Hepatocyte (in vitro differentiated cells): ENCODE data around the gene GRIA1. TPM values are rescaled to one million over a fixed set of nuclear protein-coding genes. Genes with fewer than 3 reads are reported as not detected.

ENCODE experiments used
- DNase-seq: peaks from one replicate; pipeline ENCODE4 v3.0.0-alpha.2; 2016; ENCODE audit warnings: low spot score
- H2AFZ ChIP-seq: fragments of 200-600 bp; sonication (generic); 2 replicates; pipeline ENCODE4 v1.6.0; 2016; ENCODE audit warnings: antibody characterized with exemption, mild to moderate bottlenecking
- H3K27ac ChIP-seq: fragments of 200-600 bp; sonication (generic); 2 replicates; pipeline ENCODE4 v1.5.1; 2016; ENCODE audit warnings: mild to moderate bottlenecking
- H3K27me3 ChIP-seq: fragments of 200-600 bp; sonication (generic); 2 replicates; pipeline ENCODE4 v1.6.1; 2016
- H3K36me3 ChIP-seq: fragments of 200-600 bp; sonication (generic); replicated peaks from 2 replicates; pipeline ENCODE4 v1.5.1; 2016; ENCODE audit warnings: low read depth; ENCODE audit not compliant: insufficient read depth
- H3K4me1 ChIP-seq: fragments of 200-600 bp; sonication (generic); 2 replicates; pipeline ENCODE4 v1.5.1; 2016; ENCODE audit warnings: mild to moderate bottlenecking, moderate library complexity; ENCODE audit not compliant: insufficient read depth
- H3K4me2 ChIP-seq: fragments of 200-600 bp; sonication (generic); 2 replicates; pipeline ENCODE4 v1.6.0; 2016
- H3K4me3 ChIP-seq: fragments of 200-600 bp; sonication (generic); 2 replicates; pipeline ENCODE4 v1.5.1; 2016; ENCODE audit warnings: mild to moderate bottlenecking
- H3K79me2 ChIP-seq: fragments of 200-600 bp; sonication (generic); 2 replicates; pipeline ENCODE4 v1.6.0; 2017; ENCODE audit warnings: mild to moderate bottlenecking
- H3K9me2 ChIP-seq: fragments of 200-600 bp; sonication (generic); replicated peaks from 2 replicates; pipeline ENCODE4 v1.6.0; 2017; ENCODE audit warnings: mild to moderate bottlenecking; ENCODE audit not compliant: insufficient read depth
- H3K9me3 ChIP-seq: fragments of 200-600 bp; sonication (generic); 2 replicates; pipeline ENCODE4 v1.5.1; 2016; ENCODE audit warnings: low read depth, mild to moderate bottlenecking
- H4K20me1 ChIP-seq: fragments of 200-600 bp; sonication (generic); 2 replicates; pipeline ENCODE4 v1.6.0; 2016; ENCODE audit warnings: mild to moderate bottlenecking; ENCODE audit not compliant: insufficient read depth, poor library complexity, severe bottlenecking
- CTCF ChIP-seq: fragments of 200-600 bp; sonication (generic); IDR thresholded peaks from 2 replicates; pipeline ENCODE4 v1.5.1; 2016; ENCODE audit warnings: antibody characterized with exemption, mild to moderate bottlenecking; ENCODE audit not compliant: poor library complexity
- EZH2 ChIP-seq: fragments of 200-600 bp; sonication (generic); IDR thresholded peaks from 2 replicates; pipeline ENCODE4 v1.6.1; 2016; ENCODE audit warnings: antibody characterized with exemption, mild to moderate bottlenecking, borderline replicate concordance
- EZH2phosphoT487 ChIP-seq: fragments of 200-600 bp; sonication (generic); IDR thresholded peaks from one replicate; pipeline ENCODE4 v1.6.1; 2018; ENCODE audit warnings: antibody characterized with exemption, mild to moderate bottlenecking, low read depth, moderate library complexity; ENCODE audit not compliant: unreplicated experiment, severe bottlenecking
- WGBS: methylation state at CpG from one replicate; pipeline ENCODE4 v1.1.6; 2016; ENCODE audit warnings: low lambda C conversion rate; ENCODE audit errors: missing lambda C conversion rate; 5-methylcytosine and 5-hydroxymethylcytosine counted together
- polyA plus RNA-seq: library from polyadenylated mRNA; unstranded; fragments of >200 nt; fragmentation: Nextera tagmentation; extraction: Ambion mirVana; gene quantifications from 2 replicates; pipeline ENCODE4 v1.2.1, GENCODE V29; 2016
- total RNA-seq: library from RNA; depleted of rRNA; stranded (reverse); fragments of >200 nt; gene quantifications from 2 replicates; pipeline ENCODE4 v1.2.3, GENCODE V29; 2014

Gene GRIA1
- total and polyA plus RNA-seq, 2 experiments from 2014 or later, result 0.29 to 0.50 TPM

GRCh38 chr5:153798830-153799229, 308.4 kb downstream of the GRIA1 start:
- DNase-seq, result no peak
- no peak overlapping the region for H3K4me3 ChIP-seq
- no peaks in the 10 kb centered on the region for H3K4me1 ChIP-seq
- H3K79me2 ChIP-seq, result no peaks in the 10 kb centered on the region
- no peak overlapping the region for H3K4me2 ChIP-seq
- H3K9me2 ChIP-seq, result no peaks in the 10 kb centered on the region
- H3K27me3 ChIP-seq, result no peaks in the 10 kb centered on the region
- H2AFZ ChIP-seq, result no peak overlapping the region
- no peak for TF ChIP-seq CTCF
- no peak for TF ChIP-seq EZH2phosphoT487
- no peak for TF ChIP-seq EZH2
- H3K36me3 ChIP-seq, result no peaks in the 10 kb centered on the region
- 80% methylated on average over 5 of the region's 5 CpGs for WGBS
- no peaks in the 10 kb centered on the region for H3K9me3 ChIP-seq
- H4K20me1 ChIP-seq, result no peaks in the 10 kb centered on the region
- no peak overlapping the region for H3K27ac ChIP-seq

GRCh38 chr5:153799466-153799865, 309.0 kb downstream of the GRIA1 start:
- 85% methylated on average over 2 of the region's 2 CpGs for WGBS
- Histone ChIP-seq H3K4me3 (no peak overlapping the region), H3K27ac (no peak overlapping the region), H4K20me1 (no peaks in the 10 kb centered on the region), H3K9me2 (no peaks in the 10 kb centered on the region), H3K9me3 (no peaks in the 10 kb centered on the region), H3K36me3 (no peaks in the 10 kb centered on the region), H3K79me2 (no peaks in the 10 kb centered on the region), H3K4me2 (no peak overlapping the region), H3K27me3 (no peaks in the 10 kb centered on the region), H3K4me1 (no peaks in the 10 kb centered on the region), H2AFZ (no peak overlapping the region)
- no peak for DNase-seq
- no peak for TF ChIP-seq EZH2phosphoT487

- Histone ChIP-seq H3K27ac (no peak overlapping the region), H3K9me3 (no peaks in the 10 kb centered on the region), H3K27me3 (no peaks in the 10 kb centered on the region), H3K4me2 (no peak overlapping the region), H2AFZ (no peak overlapping the region), H3K36me3 (no peaks in the 10 kb centered on the region), H4K20me1 (no peaks in the 10 kb centered on the region), H3K4me3 (no peak overlapping the region), H3K79me2 (no peaks in the 10 kb centered on the region), H3K9me2 (no peaks in the 10 kb centered on the region), H3K4me1 (no peaks in the 10 kb centered on the region)
- TF ChIP-seq CTCF, result no peak
- TF ChIP-seq EZH2, result no peak
- no peak for TF ChIP-seq EZH2phosphoT487
- 93% methylated on average over 12 of the region's 12 CpGs for WGBS
- no peak for DNase-seq
Observed at GRCh38 chr5:153802050-153802821, 311.8 kb downstream of the GRIA1 start.

- Histone ChIP-seq H3K36me3 (no peaks in the 10 kb centered on the region), H3K27ac (no peak overlapping the region), H3K27me3 (no peaks in the 10 kb centered on the region), H3K4me1 (no peaks in the 10 kb centered on the region), H3K9me2 (no peaks in the 10 kb centered on the region), H3K4me2 (no peak overlapping the region), H2AFZ (no peak overlapping the region), H3K79me2 (no peaks in the 10 kb centered on the region), H3K4me3 (no peak overlapping the region), H3K9me3 (no peaks in the 10 kb centered on the region), H4K20me1 (no peaks in the 10 kb centered on the region)
- DNase-seq, result no peak
- WGBS, result 66% methylated on average over 2 of the region's 2 CpGs
- TF ChIP-seq EZH2phosphoT487 (no peak), CTCF (no peak), EZH2 (no peak)
Observed at GRCh38 chr5:153807801-153808200, 317.3 kb downstream of the GRIA1 start.
